Sciatic nerve (tissue), 2 donors: ENCODE measurements around the gene LSM6. TPM values are rescaled to one million over a fixed set of nuclear protein-coding genes. Genes with fewer than 3 reads are reported as not detected.

Experiments
- ATAC-seq: fragments of 200-7000 bp; cut with Tn5 transposase; one replicate; pipeline ENCODE4 v1.9.1; 2020; ENCODE audit warnings: mild to moderate bottlenecking, moderate library complexity
- DNase-seq: peaks from one replicate; pipeline ENCODE4 v3.0.0-alpha.2; 2020; ENCODE audit warnings: low spot score
- intact Hi-C: fragments of 100-400 bp; cut with DNase I; formaldehyde crosslinking; loops from one replicate; pipeline ENCODE4 v1.14.2; 2022
- total RNA-seq: library from RNA; stranded (reverse); fragmentation: NEBNext Ultra II Directional; extraction: Animal tissue kit (Norgen Biotek cat#: 25700); gene quantifications from one replicate; pipeline ENCODE4 v1.2.1, GENCODE V29; 2021
- donor health status: DM: no; HTN: no; CAD: no.
- donor health status: DM: no; HTN: no; CAD: no.

The LSM6 gene
- total RNA-seq, 1 donor from 2014 or later = 23.8 TPM

GRCh38 chr4:146182443-146182842 is 6.9 kb downstream of the LSM6 start:
- no peak for DNase-seq
- ATAC-seq = no peak
- intact Hi-C loops = no loop called here

- intact Hi-C loops = no loop called here
- ATAC-seq (no peak), DNase-seq (no peak)
These were observed 7.7 kb downstream of the LSM6 start for GRCh38 chr4:146183209-146183608.

DNA sequence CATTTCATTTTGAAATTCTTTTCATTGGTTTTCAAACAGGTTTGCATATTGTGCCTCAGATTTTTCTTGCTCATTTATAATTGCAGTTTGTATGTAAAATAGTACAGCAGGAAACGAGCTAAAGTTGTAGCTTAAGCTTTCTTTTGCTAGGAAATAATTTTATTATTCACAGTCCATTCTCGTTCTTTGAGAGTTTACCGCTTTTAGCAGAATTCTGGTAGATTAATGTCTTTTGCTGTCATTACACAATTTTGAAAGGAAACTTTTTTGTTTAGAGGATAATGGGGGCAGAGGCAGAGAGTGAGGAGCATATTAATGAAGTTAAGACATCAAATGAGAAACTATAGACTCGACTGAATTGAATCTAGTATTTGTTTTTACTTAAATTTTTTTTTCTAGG is 10.5 kb downstream of the LSM6 start:
- intact Hi-C loops = no loop called here
- no peak for DNase-seq
- no peak for ATAC-seq

DNA sequence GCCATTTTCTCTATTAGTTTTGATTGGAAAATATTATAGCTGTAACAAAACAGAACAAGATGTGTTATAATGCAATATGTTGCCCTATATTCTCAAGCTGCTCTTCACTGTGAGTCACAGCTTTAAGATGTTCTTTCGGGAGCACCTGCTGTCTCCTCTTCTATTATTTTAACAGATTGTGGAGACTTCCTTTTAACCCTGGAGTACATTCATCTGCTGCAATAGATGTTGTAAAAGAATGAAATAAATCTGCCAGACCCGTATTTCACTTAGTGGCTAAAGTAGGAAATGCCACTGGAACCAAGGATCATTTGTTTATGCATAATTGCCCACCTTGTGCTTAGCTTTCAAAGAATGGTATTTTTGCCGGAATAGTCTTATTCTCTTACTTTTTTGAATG is 11.1 kb downstream of the LSM6 start:
- intact Hi-C loops = no loop called here
- no peak for DNase-seq

DNA sequence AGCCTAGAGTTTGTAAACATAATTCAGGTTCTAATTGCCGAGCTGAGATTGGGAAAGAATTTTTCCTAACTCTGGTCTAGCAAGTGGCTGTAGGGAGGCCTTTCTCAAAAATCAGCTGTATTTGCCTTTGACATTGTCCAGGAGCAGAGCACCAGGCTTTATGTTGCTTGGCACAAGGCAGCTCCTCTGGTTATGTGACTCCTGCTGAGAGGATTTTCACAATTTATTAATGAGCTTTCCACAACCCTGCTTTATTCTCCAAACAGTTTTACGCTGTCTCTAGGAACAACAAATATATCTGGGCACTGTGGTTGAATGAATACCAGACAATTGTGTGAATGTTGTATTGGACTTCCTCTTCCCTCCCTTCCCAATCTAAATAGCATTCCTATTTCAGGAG is 14.9 kb downstream of the LSM6 start:
- ATAC-seq (no peak), DNase-seq (no peak)
- intact Hi-C loops = no loop called here

More for the DNA sequence above, 11.1 kb downstream of the LSM6 start:
- ATAC-seq = no peak

DNA sequence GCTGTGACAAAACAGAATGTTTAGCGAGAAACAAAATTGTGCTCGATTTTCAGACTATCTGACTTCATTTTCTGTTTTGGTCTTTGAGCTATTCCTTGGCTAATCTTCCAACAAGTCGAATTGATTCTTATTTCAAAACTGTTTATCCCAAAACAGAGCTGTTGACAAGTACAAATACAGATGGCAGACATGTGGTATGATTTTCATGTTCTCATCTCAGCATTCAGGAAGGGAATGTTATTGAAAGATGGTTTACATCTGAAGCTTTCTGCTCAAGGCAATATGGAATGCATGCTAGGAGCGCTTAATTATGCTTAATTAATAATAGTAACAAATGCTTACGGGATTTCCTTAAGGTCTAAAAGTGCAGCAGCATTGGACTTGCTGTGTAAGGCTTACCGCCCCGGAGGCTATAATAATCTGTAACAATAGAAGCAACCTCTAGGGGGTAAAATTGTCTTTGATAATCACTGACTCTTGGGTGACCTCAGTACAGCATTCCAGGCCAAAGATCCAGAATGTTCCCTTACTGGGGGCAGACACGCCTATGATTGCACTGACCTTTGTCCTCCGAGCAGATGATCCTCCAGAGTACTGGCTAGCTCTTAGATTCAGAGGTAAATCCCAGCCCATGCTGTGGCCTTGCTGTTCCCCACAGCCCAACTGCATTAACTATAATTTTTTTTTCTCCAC is 16.4 kb downstream of the LSM6 start:
- intact Hi-C loops = no loop called here
- DNase-seq (no peak), ATAC-seq (peak; percentile 94)

DNA sequence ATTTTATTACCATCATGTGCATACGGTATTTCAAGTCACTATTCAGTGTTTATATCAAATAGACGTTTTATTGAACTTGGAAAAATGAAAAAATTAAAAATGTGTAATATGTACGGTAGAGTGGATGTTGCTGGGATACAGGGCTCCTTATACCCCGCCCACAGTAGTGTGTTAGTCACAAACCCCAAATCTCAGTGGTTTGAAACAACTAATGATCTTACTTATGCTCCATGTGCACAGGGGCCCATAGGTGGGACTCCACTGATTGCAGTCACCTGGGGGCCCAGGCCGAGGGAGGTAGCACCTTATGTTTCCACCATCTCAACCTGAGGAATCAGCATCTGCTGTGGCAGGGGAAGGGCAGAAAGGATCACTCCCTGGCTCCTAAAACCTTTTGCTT is 18.1 kb downstream of the LSM6 start:
- ATAC-seq (no peak), DNase-seq (no peak)
- intact Hi-C loops = no loop called here

GRCh38 chr4:146194212-146194611 is 18.7 kb downstream of the LSM6 start:
- no peak for DNase-seq
- intact Hi-C loops = no loop called here
- no peak for ATAC-seq

DNA sequence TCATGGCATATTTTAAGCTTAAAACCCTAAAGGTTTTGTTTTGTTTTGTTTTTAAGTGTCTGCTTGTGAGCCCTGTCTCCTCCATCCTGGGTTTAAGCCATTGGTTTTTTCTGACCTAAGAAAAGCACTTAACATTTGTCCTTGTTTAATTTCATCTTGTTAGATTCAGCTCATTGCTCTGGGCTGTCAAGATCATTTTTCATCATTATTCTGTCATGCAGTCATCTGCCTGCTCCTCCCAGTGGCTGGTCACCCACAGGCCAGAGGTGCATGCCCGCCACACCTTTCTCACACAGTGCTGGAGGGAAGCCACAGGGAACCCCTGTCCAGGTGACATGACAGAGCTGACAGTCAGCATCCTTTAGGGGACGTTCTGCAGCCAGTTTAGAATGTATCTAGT is 27.1 kb downstream of the LSM6 start:
- no peak for DNase-seq
- intact Hi-C loops = no loop called here
- ATAC-seq = no peak

DNA sequence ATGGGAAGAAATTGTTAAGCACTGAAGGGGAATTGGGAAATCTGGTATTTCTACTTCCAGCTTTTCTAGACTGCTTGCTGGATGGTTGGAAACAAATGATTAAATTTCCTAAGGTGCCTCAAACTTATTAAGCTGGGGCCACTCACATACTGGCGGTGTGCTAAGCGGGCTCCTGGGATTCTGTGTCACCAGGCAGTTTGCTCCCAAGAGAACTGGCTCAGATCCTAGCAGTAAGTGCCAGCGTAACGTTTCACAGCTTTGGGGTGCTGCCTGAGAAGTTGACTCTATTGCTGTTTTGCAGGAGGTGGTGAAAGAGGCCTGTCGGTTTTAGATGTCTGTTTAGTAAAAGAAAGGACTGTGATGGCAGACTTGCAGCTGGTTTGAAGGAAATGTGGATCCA is 31.9 kb downstream of the LSM6 start:
- intact Hi-C loops = no loop called here
- no peak for ATAC-seq

DNA sequence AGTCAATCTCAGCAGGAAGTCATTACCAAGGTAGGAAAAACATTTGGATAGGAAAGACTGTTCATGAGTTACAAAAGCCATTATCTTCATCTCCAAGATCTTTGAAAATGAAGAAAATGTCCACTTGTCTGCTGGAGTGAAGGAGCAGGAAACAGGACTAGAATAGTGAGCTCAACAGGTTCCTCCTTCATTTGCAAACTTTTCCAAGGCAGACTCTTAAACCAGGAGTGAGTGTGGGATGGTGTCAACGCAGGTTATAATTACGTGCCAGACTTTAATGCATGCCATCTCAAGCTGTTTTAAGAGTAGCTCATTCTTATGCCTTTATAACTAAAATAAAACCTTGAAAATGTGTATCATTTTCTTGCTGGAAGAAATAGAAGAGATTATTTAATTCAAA is 35.4 kb downstream of the LSM6 start:
- intact Hi-C loops = no loop called here
- DNase-seq (no peak), ATAC-seq (no peak)

More for the DNA sequence above, 31.9 kb downstream of the LSM6 start:
- DNase-seq = no peak

GRCh38 chr4:146211440-146211839 is 35.9 kb downstream of the LSM6 start:
- peak; percentile 62 for ATAC-seq
- intact Hi-C loops = no loop called here
- no peak for DNase-seq

GRCh38 chr4:146212781-146213180 is 37.3 kb downstream of the LSM6 start:
- DNase-seq = no peak

GRCh38 chr4:146214238-146214637 is 38.7 kb downstream of the LSM6 start, which contains the start of gene REELD1:
Gene REELD1, plus strand, starts transcription at chr4:146214538. Its CDS starts 2,415 bp downstream, at chr4:146216953.
- DNase-seq (no peak), ATAC-seq (no peak)
- intact Hi-C loops = no loop called here

More at GRCh38 chr4:146212781-146213180, 37.3 kb downstream of the LSM6 start:
- ATAC-seq = no peak
- intact Hi-C loops = no loop called here

DNA sequence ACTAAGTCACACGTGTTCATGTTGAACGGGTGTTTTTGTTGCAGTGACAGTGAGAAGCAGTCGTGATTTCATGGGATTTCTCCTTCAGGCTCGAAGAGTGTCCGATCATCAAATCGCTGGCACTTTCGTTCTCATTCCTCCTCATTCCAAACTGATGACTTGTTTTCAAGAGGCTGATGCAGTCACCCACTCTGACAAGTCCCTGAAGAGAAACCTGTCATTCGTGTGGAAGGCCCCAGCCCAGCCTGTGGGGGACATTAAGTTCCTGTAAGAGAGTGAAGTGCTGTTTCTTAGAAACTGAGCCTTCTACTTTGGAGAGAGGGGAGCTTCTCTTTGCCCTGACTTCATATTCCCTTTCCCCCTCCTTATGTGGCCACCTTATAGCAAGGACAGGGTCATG is 46.8 kb downstream of the LSM6 start:
- DNase-seq (no peak), ATAC-seq (no peak)
- intact Hi-C loops = no loop called here

DNA sequence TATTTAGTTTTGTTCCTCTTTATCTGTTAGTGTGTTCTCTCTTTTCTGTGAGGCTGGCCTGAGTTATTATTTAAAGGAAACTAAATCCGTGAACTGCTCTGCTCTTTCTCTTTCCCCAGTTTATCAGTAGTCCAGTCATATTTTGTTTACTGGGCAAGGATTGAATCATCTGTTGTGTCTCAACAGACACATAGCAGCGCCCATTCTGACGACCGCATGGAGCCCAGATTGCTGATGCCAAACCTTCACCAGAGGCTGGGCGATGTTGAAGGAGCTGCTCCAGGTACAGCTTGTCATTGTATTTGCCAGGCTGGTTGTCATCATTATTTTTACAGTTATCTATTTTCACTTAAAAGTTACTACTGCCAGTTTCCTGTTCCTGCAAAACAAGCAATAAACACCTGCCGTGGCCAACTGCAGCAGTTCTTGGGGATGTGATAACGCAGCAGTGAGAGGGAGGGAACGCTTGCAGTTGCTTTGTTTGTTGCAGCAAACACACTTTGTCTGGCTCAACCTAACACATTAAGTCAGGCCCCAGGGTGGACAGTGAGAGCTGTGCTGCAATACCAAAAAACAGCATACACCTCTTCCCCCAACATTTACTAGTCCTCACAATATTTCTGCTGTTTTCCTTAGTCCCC is 48.9 kb downstream of the LSM6 start:
- intact Hi-C loops = no loop called here
- ATAC-seq (no peak), DNase-seq (no peak)

DNA sequence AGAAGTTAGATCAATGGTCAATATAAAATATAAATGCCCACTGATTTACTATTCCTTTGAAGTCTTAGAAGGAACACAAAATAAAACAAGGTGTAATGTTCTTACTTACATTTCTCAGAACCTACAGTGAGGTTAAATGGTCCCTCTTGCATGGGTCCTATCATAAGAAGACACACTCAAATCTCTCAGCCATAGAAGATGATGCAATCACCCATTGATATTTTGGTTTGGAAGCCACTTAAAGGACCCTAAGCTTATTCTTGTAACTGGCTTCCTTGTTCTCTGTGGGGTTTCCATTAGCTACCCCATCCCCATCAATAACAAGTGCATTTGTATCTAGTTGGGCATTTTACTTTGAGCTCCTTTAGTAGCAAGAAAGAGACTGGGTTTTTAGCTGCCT is 53.9 kb downstream of the LSM6 start:
- intact Hi-C loops = no loop called here
- ATAC-seq = no peak
- DNase-seq = no peak

DNA sequence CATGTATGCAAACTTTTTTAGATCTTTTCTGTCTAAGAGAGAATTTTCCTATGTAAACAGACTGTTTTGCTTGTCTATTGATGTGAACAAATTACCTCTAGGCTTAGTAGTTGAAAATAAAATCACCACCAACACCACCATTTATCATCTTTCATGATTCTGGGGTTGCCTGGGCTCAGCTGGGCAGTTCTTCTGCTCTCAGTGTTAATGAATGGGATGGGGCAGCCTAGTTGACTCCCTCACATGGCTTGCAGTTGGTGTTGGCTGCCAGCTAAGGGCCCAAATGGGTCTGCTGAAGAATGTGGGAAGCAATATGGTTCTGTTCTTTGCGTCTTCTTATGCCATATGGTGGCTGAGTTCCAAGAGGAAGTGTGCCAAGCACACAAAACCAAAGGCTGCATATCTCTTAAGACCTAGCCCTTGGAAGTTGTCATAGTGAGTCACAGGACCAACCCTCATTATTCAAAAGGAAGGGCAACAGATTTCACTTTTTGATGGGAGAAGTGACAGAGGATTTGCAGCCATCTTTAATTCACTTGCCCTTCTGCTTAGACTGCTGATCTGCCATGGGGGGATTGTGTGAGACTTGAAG is 56.7 kb downstream of the LSM6 start:
- ATAC-seq (no peak), DNase-seq (no peak)
- intact Hi-C loops = no loop called here

GRCh38 chr4:146235654-146236177 is 60.2 kb downstream of the LSM6 start:
- ATAC-seq (peak; percentile 76), DNase-seq (no peak)
- intact Hi-C loops = no loop called here

- intact Hi-C loops = no loop called here
- ATAC-seq (peak; percentile 50), DNase-seq (no peak)
These were observed 60.7 kb downstream of the LSM6 start for GRCh38 chr4:146236216-146236615.
